SK-N-SH (cell line): Measurements from ENCODE around the gene TREML4. TPM values are rescaled to one million over a fixed set of nuclear protein-coding genes. Genes with fewer than 3 reads are reported as not detected.

Experiments
- CTCF ChIA-PET: fragments of 300-600, 350-600 bp; formaldehyde crosslinking; extraction: SDS; loops from one replicate; lab custom pipeline; 2021; lab: Yijun Ruan, JAX
- POLR2A ChIA-PET: fragments of 350-600 bp; sonication (Branson Sonifier 250); formaldehyde crosslinking; extraction: SDS; loops from one replicate; lab custom pipeline; 2020; ENCODE audit warnings: antibody characterized with exemption, inconsistent platforms; lab: Yijun Ruan, JAX
- DNase-seq: peaks from one replicate; pipeline ENCODE4 v3.0.0; 2012
- H2AFZ ChIP-seq: fragments of 200-600 bp; sonication (generic); 2 replicates; pipeline ENCODE4 v1.8.1; 2016; ENCODE audit warnings: antibody characterized with exemption, mild to moderate bottlenecking, low read depth
- H3F3A ChIP-seq: fragments of 200-600 bp; sonication (generic); replicated peaks from 2 replicates; pipeline ENCODE3; 2016; ENCODE audit warnings: antibody characterized with exemption, mild to moderate bottlenecking; ENCODE audit not compliant: insufficient read depth
- H3K27ac ChIP-seq, 2 experiments: fragments of 200-500 bp in 1 of 2; fragments of 200-600 bp in 1 of 2; sonication (Bioruptor generic) in 1 of 2; sonication (generic), shearing (Covaris generic) in 1 of 2; 2 replicates each; pipeline versions ENCODE4 v1.5.1 to v1.6.1; 2014 to 2016; ENCODE audit warnings: low read depth in 2 of 2, inconsistent platforms in 1 of 2, low read length in 1 of 2, mild to moderate bottlenecking in 1 of 2, mixed read lengths in 1 of 2
- H3K27me3 ChIP-seq: fragments of 200-600 bp; sonication (generic), shearing (Covaris generic); 2 replicates; pipeline ENCODE4 v1.6.1; 2016; ENCODE audit warnings: mixed run types; ENCODE audit not compliant: insufficient read depth
- H3K36me3 ChIP-seq, 2 experiments: fragments of 200-500 bp in 1 of 2; fragments of 200-600 bp in 1 of 2; sonication (Bioruptor generic) in 1 of 2; sonication (generic) in 1 of 2; replicated peaks in 1 of 2; 2 replicates each; pipeline versions ENCODE3 to v1.5.1; 2014 to 2016; ENCODE audit warnings: low read length in 1 of 2, mild to moderate bottlenecking in 1 of 2; ENCODE audit not compliant: insufficient read depth in 2 of 2, control insufficient read depth in 1 of 2
- H3K4me1 ChIP-seq, 2 experiments: fragments of 200-500 bp in 1 of 2; fragments of 200-600 bp in 1 of 2; sonication (Bioruptor generic) in 1 of 2; sonication (generic), shearing (Covaris generic) in 1 of 2; 2 replicates each; pipeline versions ENCODE4 v1.5.1 to v1.6.1; 2014 to 2016; ENCODE audit warnings: low read depth in 1 of 2, low read length in 1 of 2, mixed run types in 1 of 2; ENCODE audit not compliant: insufficient read depth in 2 of 2, control insufficient read depth in 1 of 2
- H3K4me2 ChIP-seq: fragments of 200-600 bp; sonication (generic), shearing (Covaris generic); 2 replicates; pipeline ENCODE4 v1.6.1; 2017; ENCODE audit warnings: mixed run types
- H3K4me3 ChIP-seq, 2 experiments: fragments of 200-500 bp in 1 of 2; fragments of 200-600 bp in 1 of 2; sonication (Bioruptor generic) in 1 of 2; sonication (generic), shearing (Covaris generic) in 1 of 2; 2 replicates each; pipeline versions ENCODE4 v1.5.1 to v1.8.1; 2014 to 2016; ENCODE audit warnings: low read depth in 2 of 2, inconsistent platforms in 1 of 2, low read length in 1 of 2, mild to moderate bottlenecking in 1 of 2, mixed read lengths in 1 of 2, moderate library complexity in 1 of 2
- H3K79me2 ChIP-seq: fragments of 200-600 bp; sonication (generic); 2 replicates; pipeline ENCODE4 v1.8.1; 2017; ENCODE audit warnings: mild to moderate bottlenecking; ENCODE audit not compliant: insufficient read depth
- H3K9ac ChIP-seq: fragments of 200-600 bp; sonication (generic); 2 replicates; pipeline ENCODE4 v1.6.1; 2017; ENCODE audit warnings: mixed run types
- H3K9me2 ChIP-seq: fragments of 200-600 bp; sonication (generic); 2 replicates; pipeline ENCODE4 v1.6.1; 2017; ENCODE audit warnings: mixed run types
- H3K9me3 ChIP-seq: fragments of 200-600 bp; sonication (generic); 2 replicates; pipeline ENCODE4 v1.6.1; 2017; ENCODE audit warnings: mixed run types, mild to moderate bottlenecking, moderate library complexity
- H4K20me1 ChIP-seq: fragments of 200-600 bp; sonication (generic); 2 replicates; pipeline ENCODE4 v1.6.1; 2017; ENCODE audit warnings: mild to moderate bottlenecking, mixed run types; ENCODE audit not compliant: insufficient read depth
- CHD2 ChIP-seq: fragments of 150-350 bp; IDR thresholded peaks from 2 replicates; pipeline ENCODE4 v1.6.1; 2018; ENCODE audit warnings: low read length; ENCODE audit not compliant: partially characterized antibody
- CTCF ChIP-seq: fragments of 200-600 bp; sonication (generic); IDR thresholded peaks from 2 replicates; pipeline ENCODE4 v1.6.1; 2017; ENCODE audit warnings: antibody characterized with exemption, mild to moderate bottlenecking, moderate library complexity
- ELF1 ChIP-seq: IDR thresholded peaks from 2 replicates; pipeline ENCODE4 v1.4.0; 2012
- EP300 ChIP-seq, 2 experiments: IDR thresholded peaks; 2 replicates each; pipeline versions ENCODE4 v1.4.0 to v1.6.1; 2012; ENCODE audit warnings: borderline replicate concordance in 1 of 2, low read depth in 1 of 2, low read length in 1 of 2
- FOSL2 ChIP-seq: IDR thresholded peaks from 2 replicates; pipeline ENCODE4 v1.4.0; 2012; ENCODE audit warnings: low read depth, mild to moderate bottlenecking, moderate library complexity, borderline replicate concordance
- FOXJ3 ChIP-seq: sonication (generic); formaldehyde crosslinking; IDR thresholded peaks from 2 replicates; pipeline ENCODE4 v1.5.1; 2020; ENCODE audit warnings: mild to moderate bottlenecking, missing genetic modification reagents
- GATA2 ChIP-seq: sonication (generic); formaldehyde crosslinking; IDR thresholded peaks from 2 replicates; pipeline ENCODE4 v1.5.0; 2020; ENCODE audit warnings: mild to moderate bottlenecking, missing genetic modification reagents
- JUND ChIP-seq: IDR thresholded peaks from 2 replicates; pipeline ENCODE4 v1.4.0; 2012
- NRF1 ChIP-seq: IDR thresholded peaks from 2 replicates; pipeline ENCODE4 v1.6.1; 2012; ENCODE audit warnings: low read depth, mild to moderate bottlenecking, low read length
- PBX3 ChIP-seq: IDR thresholded peaks from 2 replicates; pipeline ENCODE4; 2012
- POLR2AphosphoS5 ChIP-seq: IDR thresholded peaks from 2 replicates; pipeline ENCODE4 v1.6.1; 2012; ENCODE audit warnings: low read depth, low read length
- RAD21 ChIP-seq: IDR thresholded peaks from 2 replicates; pipeline ENCODE4 v1.6.1; 2012; ENCODE audit warnings: mild to moderate bottlenecking, low read length
- RCOR1 ChIP-seq: fragments of 150-350 bp; IDR thresholded peaks from 2 replicates; pipeline ENCODE4 v1.6.1; 2017; ENCODE audit warnings: antibody characterized with exemption, low read length
- REST ChIP-seq: IDR thresholded peaks from 2 replicates; pipeline ENCODE4 v1.6.1; 2012; ENCODE audit warnings: mild to moderate bottlenecking, low read depth, low read length, moderate library complexity
- RXRA ChIP-seq: IDR thresholded peaks from 2 replicates; pipeline ENCODE4 v1.4.0; 2012; ENCODE audit warnings: low read depth, mild to moderate bottlenecking, borderline replicate concordance
- SIN3A ChIP-seq: IDR thresholded peaks from 2 replicates; pipeline ENCODE4 v1.6.1; 2012; ENCODE audit warnings: low read depth, mild to moderate bottlenecking, low read length, moderate library complexity, borderline replicate concordance
- SMC3 ChIP-seq: IDR thresholded peaks from 2 replicates; pipeline ENCODE4 v1.6.1; 2012; ENCODE audit warnings: low read depth, low read length, improper control_type of control experiment
- TCF12 ChIP-seq: IDR thresholded peaks from 2 replicates; pipeline ENCODE4 v1.4.0; 2012
- USF2 ChIP-seq: fragments of 150-350 bp; IDR thresholded peaks from 2 replicates; pipeline ENCODE4 v1.6.1; 2017; ENCODE audit warnings: antibody characterized with exemption, low read length, low read depth, borderline replicate concordance
- YY1 ChIP-seq: IDR thresholded peaks from 2 replicates; pipeline ENCODE4 v1.4.0; 2012; ENCODE audit warnings: low read depth, mild to moderate bottlenecking
- WGBS: methylation state at CpG from one replicate; pipeline ENCODE4 v1.1.6; 2017; ENCODE audit warnings: low lambda C conversion rate; 5-methylcytosine and 5-hydroxymethylcytosine counted together
- polyA plus RNA-seq, 3 experiments: library from polyadenylated mRNA; depleted of rRNA; stranded (reverse); fragments of >200 nt; gene quantifications; 2 replicates each; pipeline ENCODE4 v1.2.3, GENCODE V29; 2012

TREML4 gene
- polyA plus RNA-seq, 1 of the 3 experiments (the other 2 are of a cell fraction): not detected

- Histone ChIP-seq H4K20me1 (no peaks in the 10 kb centered on the region), H3K27ac (no peak overlapping the region), H2AFZ (no peak overlapping the region), H3K79me2 (no peaks in the 10 kb centered on the region), H3K9me2 (no peaks in the 10 kb centered on the region), H3K4me3 (no peak overlapping the region), H3K9me3 (no peaks in the 10 kb centered on the region), H3K27me3 (peaks cover 5% of the 10 kb centered on the region; the same call in 1 of the 2 replicates), H3K4me2 (no peak overlapping the region), H3K4me1 (peaks cover 0 to 4% of the 10 kb centered on the region in 2 experiments; a peak in 2 of 4 replicates), H3K36me3 (no peaks in the 10 kb centered on the region), H3F3A (no peaks in the 10 kb centered on the region), H3K9ac (no peak overlapping the region)
- CTCF ChIA-PET: interaction anchor here (0.6 to 1.7 kb wide), 3 partner anchors 33 to 1380 kb away, joined by 3 to 4 read pairs (median 3); no protein-coding TSS in a partner anchor
- no peak for TF ChIP-seq CHD2
- no peak for TF ChIP-seq JUND
- no peak for TF ChIP-seq RAD21
- TF ChIP-seq SIN3A: no peak
- TF ChIP-seq FOXJ3 (CRISPR knock-in tag): no peak
- no peak for TF ChIP-seq SMC3
- TF ChIP-seq GATA2 (CRISPR knock-in tag): no peak
- no peak for TF ChIP-seq YY1
- TF ChIP-seq USF2: no peak
- no peak for TF ChIP-seq EP300 (IDR thresholded peaks at IDR 0.05; ENCODE audit: borderline replicate concordance in 1 of 2, low read depth in 1 of 2, low read length in 1 of 2)
- no peak for TF ChIP-seq NRF1
- no peak for TF ChIP-seq CTCF
- no peak for TF ChIP-seq REST
- no peak for TF ChIP-seq TCF12
- no peak for TF ChIP-seq FOSL2
- no peak for TF ChIP-seq ELF1
- TF ChIP-seq RCOR1: no peak
- no peak for TF ChIP-seq POLR2AphosphoS5
- no peak for TF ChIP-seq PBX3
- no peak for TF ChIP-seq RXRA
- POLR2A ChIA-PET: no interaction called here
- 28% methylated on average over 5 of the region's 5 CpGs for WGBS
- DNase-seq: no peak
Observed at GRCh38 chr6:41273714-41274113, 45.6 kb downstream of the TREML4 start.
